ENCODE results near the gene DDX49.
"Not testable (repeated sequence)": the region's sequence is repeated elsewhere in the genome, so short reads cannot be mapped to it uniquely, and the experiment has no call there.

Gene DDX49

DNA sequence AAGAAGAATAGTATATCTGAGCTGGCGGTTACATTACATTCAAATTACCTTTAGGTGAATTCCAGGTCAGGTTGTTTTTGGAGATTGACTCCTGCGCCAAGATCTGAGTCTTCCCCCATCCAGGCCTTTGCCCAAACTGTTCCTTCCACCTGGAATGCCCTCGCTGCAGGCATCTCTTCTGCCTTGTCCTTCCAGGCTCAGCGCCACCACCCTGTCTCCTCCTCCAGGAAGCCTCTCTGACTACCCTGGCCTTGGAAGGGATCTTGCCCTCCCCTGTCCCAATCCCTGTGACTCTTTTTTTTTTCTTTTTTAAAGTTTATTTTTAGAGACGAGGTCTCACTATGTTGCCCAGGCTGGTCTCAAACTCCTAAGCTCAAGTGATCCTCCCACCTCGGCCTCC, 23.2 kb downstream of the DDX49 start:
- DNase-seq (ENCODE audit: low spot score), result no peak

DNA sequence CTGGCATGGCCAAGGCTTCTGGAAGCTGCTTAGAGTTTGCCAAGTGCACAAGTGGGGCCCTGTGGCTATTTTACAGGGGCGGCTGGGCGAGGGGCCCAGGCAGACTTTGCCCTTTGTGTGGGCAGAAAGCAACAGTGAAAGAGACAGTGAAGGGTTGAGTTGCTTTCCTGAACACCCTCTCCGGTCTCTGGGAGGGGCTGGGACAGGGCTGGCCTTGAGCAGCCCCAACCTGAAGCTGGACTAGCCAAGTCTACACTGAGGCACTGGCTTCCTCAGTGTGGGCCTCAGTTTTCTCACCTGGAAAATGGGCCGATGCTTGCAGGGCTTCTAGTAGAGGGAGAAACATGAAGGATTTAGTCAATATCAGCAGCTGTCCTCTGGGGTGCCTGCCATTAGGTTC, 23.9 kb downstream of the DDX49 start:
- no peak for DNase-seq (ENCODE audit: low spot score)

DNA sequence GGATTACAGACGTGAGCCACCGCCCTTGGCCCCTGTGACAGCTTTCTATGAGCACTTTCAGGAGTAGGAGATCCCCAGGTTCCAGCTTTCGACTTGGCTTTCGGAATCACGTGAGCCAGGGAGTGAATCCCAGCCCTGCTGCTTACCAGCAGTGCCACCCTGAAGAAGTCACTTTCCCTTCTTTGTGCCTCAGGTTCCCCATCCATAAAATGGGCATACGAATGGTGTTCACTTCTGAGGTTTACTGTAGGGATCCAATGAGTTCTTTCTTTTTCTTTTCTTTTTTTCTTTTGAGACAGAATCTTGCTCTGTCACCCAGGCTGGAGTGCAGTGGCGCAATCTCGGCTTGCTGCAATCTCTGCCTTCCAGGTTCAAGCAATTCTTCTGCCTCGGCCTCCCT, 25.8 kb downstream of the DDX49 start:
- DNase-seq (ENCODE audit: low spot score), result no peak

DNA sequence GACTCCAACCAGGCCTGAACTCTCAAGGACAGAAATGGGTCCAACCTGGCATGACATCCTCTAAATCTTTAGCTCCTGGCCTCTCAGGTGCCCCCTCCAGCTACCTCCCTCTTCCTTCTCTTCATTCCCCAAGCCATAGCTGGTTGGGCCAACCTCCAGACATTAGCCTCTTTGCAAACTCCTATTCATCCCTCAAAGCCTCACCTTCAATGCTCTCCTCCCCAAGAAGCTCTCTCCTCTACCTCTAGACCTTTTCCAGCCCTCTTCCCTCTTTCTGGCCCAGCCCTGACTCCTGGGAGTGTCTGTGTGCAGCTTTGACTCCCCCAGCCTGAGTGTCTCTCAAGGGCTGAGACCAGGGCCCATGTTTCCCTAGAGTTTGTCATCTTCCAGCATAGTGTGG, 26.8 kb downstream of the DDX49 start:
- DNase-seq (ENCODE audit: low spot score), result no peak

DNA sequence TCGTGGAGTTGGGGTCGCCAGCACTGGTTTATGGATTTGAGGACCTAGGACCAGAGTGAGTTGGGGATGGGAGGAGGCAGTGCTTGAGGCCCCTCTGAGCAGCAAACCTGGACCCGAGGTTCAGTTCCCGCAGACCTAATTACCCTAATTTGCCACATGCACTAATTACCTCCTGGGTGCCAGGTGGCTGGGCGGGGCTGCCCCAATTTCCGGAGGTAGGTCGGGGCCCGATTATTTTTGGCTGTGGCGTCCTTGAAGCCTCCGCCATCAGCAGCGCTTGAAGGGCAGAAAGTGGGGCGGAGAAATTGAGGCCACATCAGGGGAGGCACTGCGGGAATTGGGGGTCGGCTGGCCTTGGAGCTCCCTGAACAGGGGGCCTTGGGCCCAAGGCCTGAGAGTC, 27.4 kb downstream of the DDX49 start:
- no peak for DNase-seq (ENCODE audit: low spot score)

DNA sequence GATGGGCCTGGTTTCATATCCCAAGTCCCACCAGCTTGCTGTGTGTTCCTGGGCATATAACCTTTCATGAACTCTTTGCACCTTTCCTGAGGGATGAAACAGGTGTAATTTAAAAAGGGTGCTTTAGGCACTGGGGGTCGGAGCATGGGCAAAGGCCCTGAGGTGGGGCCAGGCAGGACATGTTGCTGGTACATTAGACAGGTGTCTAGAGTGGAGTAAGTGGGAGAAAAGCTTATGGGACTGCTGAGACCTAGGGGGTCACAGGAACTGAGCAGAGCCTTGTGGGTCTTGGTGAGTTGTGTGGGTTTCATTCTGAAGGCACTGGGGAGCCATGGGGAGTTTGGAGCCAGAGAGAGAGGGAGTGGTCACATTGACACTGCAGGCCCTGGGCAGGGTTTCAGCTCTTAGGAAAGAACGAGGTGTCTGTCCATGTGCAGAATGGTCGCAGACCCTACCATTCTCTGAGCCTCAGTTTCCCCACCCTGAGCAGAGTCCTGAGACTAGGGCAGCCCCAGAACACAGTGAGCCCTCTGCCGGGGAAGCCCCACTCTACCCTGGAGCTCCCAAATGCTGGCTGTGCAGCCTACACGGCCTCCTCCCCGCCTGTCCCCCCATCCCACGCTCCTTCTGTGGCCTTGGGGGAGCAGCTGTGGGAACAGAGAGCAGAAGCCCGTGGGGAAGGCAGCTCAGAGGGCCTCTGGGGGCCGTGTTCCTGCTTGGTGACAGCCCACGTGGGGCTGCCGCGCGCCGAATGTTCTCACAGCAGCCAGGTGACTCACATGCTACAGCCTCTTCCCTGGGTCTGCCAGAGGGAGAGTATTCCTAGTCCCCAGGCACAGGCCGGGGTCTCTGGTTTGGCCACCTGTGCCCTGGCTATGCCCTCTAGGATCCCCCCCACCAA, 28.8 kb downstream of the DDX49 start:
- DNase-seq (ENCODE audit: low spot score), result no peak

DNA sequence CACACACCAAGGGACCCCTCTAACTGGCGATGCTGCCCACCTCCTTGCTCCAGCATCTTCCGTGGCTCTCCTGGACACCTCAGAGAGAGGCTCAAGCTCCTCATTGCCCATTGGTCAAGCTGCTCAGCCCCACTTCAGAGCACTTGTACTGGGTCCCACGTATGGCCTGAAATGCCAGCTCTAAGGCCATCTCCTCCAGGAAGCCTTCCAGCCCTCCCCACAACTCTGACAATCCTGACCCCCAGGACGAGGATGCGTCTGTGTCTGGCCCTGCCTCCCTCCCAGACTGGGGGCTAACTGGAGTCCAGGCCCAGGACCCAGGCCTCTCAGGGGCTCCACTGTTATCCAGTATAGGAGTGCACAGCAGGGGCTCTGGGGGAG, 29.5 kb downstream of the DDX49 start:
- DNase-seq (ENCODE audit: low spot score), result no peak

DNA sequence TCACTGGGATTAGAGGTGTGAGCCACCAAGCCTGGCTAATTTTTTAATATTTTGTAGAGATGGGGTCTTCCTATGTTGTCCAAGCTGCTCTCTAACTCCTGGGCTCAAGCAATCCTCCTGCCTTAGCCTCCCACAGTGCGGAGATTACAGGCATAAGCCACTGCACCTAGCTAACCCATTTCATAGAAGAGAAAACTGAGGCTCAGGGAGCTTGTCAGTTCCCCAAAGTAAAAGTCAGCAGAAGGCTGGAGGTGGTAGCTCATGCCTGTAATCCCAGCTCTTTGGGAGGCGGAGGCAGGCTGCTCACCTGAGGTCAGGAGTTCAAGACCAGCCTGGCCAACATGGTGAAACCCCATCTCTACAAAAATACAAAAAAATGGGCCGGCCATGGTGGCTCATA, 30.3 kb downstream of the DDX49 start:
- DNase-seq (ENCODE audit: low spot score), result no peak

DNA sequence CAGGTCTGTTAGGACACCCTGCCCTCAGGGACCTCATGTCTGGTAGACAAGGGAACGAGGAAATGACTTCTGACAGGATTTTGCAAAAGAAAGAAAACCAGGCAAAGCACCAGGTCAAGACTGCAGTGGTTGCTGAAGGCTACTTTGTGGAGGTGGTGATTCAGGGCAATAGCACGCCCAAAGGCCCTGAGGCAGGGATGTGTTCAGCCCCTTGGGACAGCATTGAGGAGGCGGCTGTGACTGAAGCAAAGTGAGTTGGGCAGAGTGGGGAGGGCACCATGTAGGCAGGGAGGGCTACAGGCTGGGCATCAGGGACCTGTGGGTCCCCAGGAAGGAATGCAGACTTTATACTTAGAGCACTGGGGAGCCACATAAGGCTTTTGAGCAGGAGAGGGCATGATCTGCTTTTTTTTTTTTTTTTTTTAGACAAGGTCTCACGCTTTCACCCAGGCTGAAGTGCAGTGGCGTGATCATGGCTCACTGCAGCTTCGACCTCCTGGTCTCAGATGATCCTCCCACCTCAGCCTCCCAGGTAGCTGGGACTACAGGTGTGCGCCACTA, 32.3 kb downstream of the DDX49 start:
- no peak for DNase-seq (ENCODE audit: low spot score)

DNA sequence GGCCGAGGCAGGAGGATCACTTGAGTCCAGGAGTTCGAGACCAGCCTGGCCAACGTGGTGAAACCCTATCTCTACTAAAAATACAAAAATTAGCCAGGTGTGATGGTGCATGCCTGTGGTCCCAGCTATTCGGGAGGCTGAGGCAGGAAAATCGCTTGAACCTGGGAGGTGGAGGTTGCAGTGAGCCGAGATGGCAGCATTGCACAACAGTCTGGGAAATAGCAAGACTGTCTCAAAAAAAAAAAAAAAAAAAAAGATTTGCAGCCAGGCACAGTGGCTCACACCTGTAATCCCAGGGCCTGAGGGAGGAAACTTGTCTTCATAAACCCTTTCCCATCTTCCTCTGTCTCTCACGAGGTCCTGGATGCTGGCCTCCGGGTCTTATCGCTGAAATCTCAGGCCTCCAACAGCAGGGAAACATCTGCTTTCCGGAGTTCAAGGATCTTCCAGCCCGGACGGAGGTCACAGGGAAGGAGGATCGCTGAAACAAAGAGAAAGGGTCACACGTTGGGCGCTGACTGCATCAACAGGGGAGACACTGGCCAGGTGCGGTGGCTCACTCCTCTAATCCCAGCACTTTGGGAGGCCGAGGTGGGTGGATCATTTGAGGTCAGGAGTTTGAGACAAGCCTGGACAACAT, 33.0 kb downstream of the DDX49 start:
- DNase-seq (ENCODE audit: low spot score), result not testable (repeated sequence)

DNA sequence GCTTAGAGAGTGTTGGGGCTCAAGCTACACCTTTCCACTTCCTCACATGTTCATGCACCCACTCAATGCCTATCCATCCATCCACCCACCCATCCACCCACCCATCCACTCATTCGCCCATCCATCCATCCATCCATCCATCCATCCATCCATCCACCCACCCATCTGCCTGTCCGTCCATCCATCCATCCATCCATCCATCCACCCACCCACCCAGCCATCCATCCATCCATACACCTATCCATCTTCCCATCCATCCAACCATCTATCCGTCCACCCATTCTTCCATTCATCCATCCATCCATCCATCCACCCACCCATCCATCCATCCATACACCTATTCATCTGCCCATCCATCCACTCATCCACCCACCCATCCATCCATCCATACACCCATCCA, 34.6 kb downstream of the DDX49 start:
- no peak for DNase-seq (ENCODE audit: low spot score)

DNA sequence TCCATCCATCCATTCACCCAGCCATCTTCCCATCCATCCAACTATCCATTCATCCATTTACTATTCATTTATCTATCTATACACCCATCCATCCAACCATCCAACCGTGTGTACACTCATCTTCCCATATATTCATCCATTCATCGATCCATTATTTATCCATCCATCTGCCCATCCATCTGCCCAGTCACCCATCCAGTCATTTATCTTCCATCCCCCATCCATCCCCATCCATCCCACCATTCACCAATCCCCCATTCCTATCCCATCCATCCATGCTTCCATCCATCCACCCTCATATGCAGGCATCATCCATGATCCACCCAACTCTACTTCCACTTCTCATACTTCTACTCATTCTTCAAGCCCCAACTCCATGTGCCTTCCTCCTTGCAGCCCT, 35.5 kb downstream of the DDX49 start:
- DNase-seq (ENCODE audit: low spot score), result no peak

DNA sequence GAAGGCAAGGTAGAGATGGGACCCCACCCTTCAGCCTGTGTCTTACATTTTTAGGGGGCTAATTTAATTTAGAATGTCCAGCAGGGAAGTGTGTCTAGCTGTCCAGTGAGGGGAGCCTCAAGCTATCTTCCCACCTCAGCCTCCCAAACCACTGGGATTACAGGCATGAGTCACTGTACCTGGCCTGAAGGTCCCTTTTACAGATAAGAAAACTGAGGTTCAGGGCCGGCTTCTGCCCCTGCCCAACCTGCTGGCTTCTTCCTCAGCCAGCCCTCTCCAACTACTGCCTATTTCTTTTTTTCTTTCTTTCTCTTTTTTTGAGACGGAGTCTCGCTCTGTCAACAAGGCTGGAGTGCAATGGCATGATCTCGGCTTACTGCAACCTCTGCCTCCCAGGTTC, 40.9 kb downstream of the DDX49 start:
- DNase-seq (ENCODE audit: low spot score), result no peak

DNA sequence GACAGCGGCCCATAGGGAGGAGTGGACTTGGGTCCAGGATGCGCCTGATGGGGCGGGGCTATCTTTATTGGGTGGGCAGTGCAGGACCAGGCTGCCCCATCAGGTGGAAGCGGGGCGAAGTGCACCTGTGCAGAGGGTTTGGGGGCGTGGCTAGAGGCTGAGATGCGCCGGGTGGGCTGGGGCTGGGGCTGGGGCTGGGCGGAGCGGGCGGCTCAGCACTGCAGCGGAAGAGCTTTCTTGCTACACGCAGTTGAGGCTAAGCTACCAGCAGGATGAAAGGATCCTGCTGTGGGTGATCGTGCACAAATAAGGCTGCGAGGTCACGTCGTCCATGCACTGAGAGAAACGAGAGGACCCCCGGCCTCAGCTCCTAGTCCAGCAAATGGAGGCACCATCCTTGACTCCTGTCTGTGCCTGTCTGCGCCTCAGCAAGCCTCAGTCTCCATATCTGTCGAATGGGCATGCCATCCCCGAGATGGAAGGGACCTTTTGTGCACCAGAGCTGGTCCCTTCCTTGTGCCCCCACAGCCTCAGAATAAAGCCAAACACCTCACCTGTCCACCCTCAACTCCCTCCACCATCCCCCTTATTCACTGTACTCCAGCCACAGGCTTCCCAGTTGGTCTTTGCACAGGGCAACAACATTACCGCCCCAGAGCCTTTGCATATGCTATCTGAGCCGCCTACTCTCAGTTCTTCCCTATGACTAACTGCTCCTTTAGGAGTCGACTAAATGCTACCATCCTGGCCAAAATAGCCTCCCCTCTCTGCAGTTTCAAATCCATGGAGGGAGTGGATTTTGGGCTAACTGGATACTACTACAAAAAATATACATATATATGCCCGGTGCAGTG, 42.5 kb downstream of the DDX49 start:
- no peak for DNase-seq (ENCODE audit: low spot score)

DNA sequence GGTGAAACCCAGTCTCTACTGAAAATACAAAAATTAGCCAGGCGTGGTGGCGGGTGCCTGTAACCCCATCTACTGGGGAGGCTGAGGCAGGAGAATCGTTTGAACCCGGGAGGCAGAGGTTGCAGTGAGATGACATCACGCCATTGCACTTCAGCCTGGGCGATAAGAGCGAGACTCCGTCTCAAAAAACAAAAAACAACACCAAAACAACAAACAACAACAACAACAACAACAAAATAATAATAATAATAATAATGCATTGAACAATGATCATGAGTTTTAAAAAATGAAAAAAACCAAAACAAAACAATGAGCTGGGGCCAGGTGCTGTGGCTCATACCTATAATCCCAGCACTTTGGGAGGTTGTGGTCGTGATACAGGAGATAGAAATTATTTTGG, 44.6 kb downstream of the DDX49 start:
- no peak for DNase-seq (ENCODE audit: low spot score)

DNA sequence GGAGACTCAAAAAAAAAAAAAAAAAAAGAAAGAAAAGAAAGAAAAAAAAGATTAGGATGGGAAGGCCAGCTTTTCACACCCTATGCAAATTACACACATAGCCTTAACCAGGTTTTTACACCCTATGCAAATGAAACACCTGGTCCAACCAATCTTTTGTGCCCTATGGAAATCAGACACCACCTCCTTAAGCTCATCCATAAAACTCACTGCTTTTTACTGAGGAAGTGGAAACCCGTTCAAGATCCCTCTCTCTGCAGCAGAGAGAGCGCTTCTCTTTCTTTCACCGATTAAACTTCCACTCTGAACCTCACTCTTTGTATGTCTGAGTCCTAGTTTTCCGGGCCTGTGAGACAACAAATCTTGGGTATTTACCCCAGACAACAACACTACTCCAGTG, 46.8 kb downstream of the DDX49 start:
- no peak for DNase-seq (ENCODE audit: low spot score)

DNA sequence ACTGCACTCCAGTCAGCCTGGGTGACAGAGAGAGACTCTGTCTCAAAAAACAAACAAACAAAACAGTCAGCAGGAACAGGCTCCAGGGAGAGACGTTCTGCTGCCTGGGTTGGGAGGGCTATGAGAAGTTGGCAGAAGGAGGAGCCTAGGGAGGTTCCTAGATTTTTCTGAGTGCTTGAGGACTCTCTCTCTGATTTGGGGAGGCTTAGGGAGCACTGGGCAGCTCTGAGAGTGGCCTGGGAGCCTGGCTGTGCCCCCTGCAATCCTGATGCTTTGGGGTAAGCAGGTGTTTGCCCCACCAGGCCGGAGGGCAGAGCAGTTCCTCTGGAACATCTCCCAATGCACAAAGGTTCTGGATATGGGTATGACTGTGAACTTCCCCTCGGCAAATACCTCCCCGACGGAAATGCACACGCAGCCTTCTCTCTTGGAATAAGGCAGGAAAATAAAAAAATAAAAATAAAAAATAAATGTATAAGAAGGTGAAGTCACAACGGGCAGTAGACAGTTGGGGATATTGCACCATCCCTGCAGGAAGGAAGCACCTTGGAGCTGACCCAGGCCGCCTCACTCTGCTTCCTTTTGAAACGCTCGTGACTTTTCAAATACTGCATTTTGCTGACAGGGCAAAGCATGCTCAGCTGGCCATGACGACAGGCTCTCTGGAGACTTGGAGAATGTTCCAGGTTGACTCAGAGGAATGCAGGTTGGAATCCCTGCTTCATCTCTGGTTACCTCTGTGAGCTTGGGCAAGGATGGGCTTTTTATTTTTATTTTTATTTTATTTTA, 48.0 kb downstream of the DDX49 start:
- DNase-seq (ENCODE audit: low spot score), result no peak

DNA sequence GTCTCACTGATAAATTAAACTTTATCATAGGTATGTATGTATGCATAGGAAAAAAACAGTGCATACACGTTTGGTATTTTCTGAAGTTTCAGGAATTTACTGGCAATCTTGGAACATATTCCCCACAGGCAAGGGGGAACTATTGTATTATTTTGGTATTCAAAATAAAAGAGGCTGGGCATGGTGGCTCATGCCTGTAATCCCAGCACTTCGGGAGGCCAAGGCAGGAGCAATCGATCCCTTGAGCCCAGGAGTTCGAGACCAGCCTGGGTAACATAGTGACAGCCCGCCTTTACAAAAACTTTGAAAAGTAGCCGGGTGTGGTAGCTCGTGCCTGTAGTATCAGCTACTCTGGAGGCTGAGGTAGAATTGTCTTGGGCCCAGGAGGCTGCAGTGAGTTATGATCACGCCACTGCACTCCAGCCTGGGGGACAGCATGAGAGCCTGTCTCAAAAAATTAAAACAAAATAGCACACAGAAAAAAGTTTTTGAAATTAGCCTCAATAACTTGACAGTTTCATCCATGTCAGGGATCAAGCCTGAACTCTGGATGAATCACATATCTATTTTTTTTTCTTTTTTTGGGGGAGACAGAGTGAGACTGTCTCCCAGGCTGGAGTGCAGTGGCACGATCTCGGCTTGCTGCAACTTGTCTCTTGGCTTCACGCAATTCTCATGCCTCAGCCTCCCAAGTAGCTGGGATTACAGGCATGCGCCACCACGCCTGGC, 50.6 kb downstream of the DDX49 start:
- DNase-seq (ENCODE audit: low spot score), result no peak

DNA sequence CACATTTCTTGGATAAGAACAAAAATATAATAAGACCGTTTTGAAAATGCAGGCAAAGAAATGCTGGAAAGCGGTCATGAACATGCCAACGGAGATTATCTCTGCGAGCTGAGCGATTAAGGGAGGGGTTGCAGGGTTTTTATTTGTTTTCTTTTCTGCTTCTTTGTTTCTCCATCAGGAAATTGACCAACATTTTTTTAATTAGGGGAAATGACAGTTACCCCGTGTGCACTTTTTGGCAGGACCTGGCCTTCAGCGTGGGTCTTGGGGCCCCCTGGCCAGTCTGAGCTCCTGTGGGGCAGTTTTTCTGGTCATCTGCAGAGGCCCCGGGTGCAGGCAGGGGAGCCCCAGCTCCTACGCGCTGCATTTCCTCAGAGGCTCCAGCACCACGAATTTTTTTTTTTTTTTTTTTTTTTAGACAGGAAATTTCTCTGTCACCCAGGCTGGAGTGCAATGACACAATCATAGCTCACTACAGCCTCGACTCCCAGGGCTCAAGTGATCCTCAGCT, 52.8 kb downstream of the DDX49 start:
- DNase-seq (ENCODE audit: low spot score), result no peak

DNA sequence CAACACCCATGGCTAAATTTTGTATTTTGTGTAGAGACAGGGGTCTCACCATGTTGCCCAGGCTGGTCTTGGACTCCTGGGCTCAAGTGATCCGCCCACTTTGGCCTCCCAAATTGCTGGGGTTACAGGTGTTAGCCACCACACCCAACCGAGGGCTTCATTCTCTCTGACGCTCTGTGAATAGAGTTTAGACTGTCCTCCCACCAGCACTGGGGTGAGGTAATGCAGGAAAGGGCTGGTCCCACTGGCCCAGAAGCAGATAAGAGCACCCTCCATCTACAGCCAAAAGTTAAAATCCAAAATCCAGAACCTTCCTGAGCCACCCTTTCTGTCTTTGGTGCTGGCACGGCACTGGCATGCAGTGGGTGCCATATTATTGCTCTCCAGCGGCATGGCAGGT, 53.3 kb downstream of the DDX49 start:
- DNase-seq (ENCODE audit: low spot score), result no peak

DNA sequence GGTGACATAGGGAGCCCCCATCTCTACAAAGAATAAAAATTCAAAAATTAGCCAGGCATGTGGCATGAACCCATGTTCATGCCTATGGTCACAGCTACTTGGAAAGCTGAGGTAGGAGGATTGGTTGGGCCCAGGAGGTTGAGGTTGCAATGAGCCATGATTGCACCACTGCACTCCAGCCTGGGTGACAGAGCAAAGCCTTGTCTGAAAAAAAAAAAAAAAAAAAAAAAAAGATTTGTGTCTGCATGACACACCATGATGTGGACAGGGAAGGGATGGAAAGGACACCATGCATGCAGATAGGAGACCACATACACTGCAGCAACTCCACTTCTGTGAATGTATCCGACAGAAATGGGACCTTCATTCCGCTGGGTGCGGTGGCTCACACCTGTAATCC, 55.5 kb downstream of the DDX49 start:
- DNase-seq (ENCODE audit: low spot score), result no peak

Data from hematopoietic multipotent progenitor cell treated with erythropoietin and hydrocortisone succinate and interleukin-3 and kit ligand, for 15 days (in vitro differentiated cells).